Mammary epithelial cell (primary cell): ENCODE measurements around the gene DNAL4.

Source experiments
- EZH2 ChIP-seq: IDR thresholded peaks from 2 replicates; pipeline ENCODE4 v1.6.1; 2012; ENCODE audit warnings: low read length, inconsistent platforms, borderline replicate concordance
- TF ChIP-seq, protein P1 (sequence below), 2 donors: IDR thresholded peaks in 1 of 2; conservative IDR thresholded peaks in 1 of 2; 2 replicates each; pipeline ENCODE4 v1.5.1; 2011 to 2012; ENCODE audit warnings: inconsistent platforms in 2 of 2, low read length in 2 of 2, mild to moderate bottlenecking in 2 of 2, control low read depth in 1 of 2, low read depth in 1 of 2; ENCODE audit not compliant: insufficient read depth in 1 of 2; ENCODE audit errors: extremely low read depth in 1 of 2

DNA sequence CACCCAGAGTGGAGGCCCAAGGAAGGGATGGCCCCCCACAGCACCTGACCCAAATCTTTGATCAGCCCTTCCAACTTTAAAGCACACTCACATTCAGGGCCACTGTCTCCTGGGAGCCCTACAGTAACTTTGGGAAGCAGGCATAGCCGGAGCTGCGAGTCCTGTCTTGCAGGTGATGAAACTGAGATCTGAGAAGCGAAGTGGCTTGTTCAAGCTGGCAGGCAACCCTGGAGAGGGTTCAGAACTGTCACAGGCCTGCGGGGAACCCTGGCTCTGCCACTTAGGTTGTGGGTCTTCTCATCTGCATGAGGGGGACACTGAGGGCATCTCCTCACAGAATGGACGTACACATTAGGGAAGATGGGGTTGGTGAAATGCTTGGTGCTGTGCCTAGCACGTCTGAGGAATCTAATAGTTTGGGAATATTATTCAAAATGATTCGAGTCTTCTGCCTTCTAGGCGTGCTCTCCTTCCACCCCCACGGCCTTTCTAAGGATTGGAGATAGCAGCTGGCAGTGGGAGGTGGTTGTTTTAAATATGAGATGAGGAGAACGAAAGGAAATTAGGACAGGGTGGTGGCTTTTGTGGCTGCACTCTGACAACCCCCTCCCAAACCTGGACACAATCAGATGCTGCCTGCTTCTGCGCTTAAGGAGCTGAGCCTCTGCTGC, 19.3 kb downstream of the DNAL4 start:
- no peak for TF ChIP-seq EZH2
- TF ChIP-seq, protein P1, sequence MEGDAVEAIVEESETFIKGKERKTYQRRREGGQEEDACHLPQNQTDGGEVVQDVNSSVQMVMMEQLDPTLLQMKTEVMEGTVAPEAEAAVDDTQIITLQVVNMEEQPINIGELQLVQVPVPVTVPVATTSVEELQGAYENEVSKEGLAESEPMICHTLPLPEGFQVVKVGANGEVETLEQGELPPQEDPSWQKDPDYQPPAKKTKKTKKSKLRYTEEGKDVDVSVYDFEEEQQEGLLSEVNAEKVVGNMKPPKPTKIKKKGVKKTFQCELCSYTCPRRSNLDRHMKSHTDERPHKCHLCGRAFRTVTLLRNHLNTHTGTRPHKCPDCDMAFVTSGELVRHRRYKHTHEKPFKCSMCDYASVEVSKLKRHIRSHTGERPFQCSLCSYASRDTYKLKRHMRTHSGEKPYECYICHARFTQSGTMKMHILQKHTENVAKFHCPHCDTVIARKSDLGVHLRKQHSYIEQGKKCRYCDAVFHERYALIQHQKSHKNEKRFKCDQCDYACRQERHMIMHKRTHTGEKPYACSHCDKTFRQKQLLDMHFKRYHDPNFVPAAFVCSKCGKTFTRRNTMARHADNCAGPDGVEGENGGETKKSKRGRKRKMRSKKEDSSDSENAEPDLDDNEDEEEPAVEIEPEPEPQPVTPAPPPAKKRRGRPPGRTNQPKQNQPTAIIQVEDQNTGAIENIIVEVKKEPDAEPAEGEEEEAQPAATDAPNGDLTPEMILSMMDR (conservative IDR thresholded peaks at IDR 0.05 in 1 of 2, IDR thresholded peaks at IDR 0.05 in 1 of 2; ENCODE audit: extremely low read depth in 1 of 2, insufficient read depth in 1 of 2, low read depth in 1 of 2, low read length in 2 of 2), result no peak
